Endothelial cell (in vitro differentiated cells): ENCODE data around the gene TAF11. TPM values are rescaled to one million over a fixed set of nuclear protein-coding genes. Genes with fewer than 3 reads are reported as not detected.
A peak's percentile ranks its signal among the peaks of the same experiment; 100 is the strongest.

ENCODE experiments used
- DNase-seq: peaks from one replicate; pipeline ENCODE4 v3.0.0; 2021; ENCODE audit warnings: low spot score
- H3K27ac Mint-ChIP-seq: one replicate; pipeline ENCODE4 v1.8.0; 2021; ENCODE audit warnings: mixed read lengths, inconsistent platforms; ENCODE audit not compliant: unreplicated experiment
- H3K27me3 Mint-ChIP-seq: one replicate; pipeline ENCODE4 v1.8.0; 2021; ENCODE audit warnings: mild to moderate bottlenecking, moderate library complexity, mixed read lengths, inconsistent platforms; ENCODE audit not compliant: unreplicated experiment
- H3K36me3 Mint-ChIP-seq: one replicate; pipeline ENCODE4 v1.8.0; 2021; ENCODE audit warnings: mild to moderate bottlenecking, low read depth, mixed read lengths, inconsistent platforms; ENCODE audit not compliant: unreplicated experiment
- H3K4me1 Mint-ChIP-seq: one replicate; pipeline ENCODE4 v1.8.0; 2021; ENCODE audit warnings: mild to moderate bottlenecking, mixed read lengths, inconsistent platforms; ENCODE audit not compliant: unreplicated experiment
- H3K4me3 Mint-ChIP-seq: one replicate; pipeline ENCODE4 v1.8.0; 2021; ENCODE audit warnings: mild to moderate bottlenecking, mixed read lengths, inconsistent platforms; ENCODE audit not compliant: unreplicated experiment
- H3K9me3 Mint-ChIP-seq: one replicate; pipeline ENCODE4 v1.8.0; 2021; ENCODE audit warnings: mixed read lengths, inconsistent platforms; ENCODE audit not compliant: unreplicated experiment
- CTCF ChIP-seq: fragments of 200-600 bp; sonication (generic); IDR thresholded peaks from one replicate; pipeline ENCODE4 v1.5.0; 2021; ENCODE audit warnings: antibody characterized with exemption; ENCODE audit not compliant: unreplicated experiment
- total RNA-seq: library from RNA; stranded (reverse); fragmentation: NEBNext Ultra II Directional; extraction: Animal tissue kit (Norgen Biotek cat#: 25700); gene quantifications from one replicate; pipeline ENCODE4 v1.2.1, GENCODE V29; 2021; ENCODE audit not compliant: unreplicated experiment

TAF11 gene
- total RNA-seq, 1 donor from 2014 or later: 45.9 TPM

GRCh38 chr6:34839666-34840352, 48.0 kb downstream of the TAF11 start:
- Mint-ChIP-seq H3K27me3 (peaks cover 1% of the 10 kb centered on the region), H3K27ac (no peak overlapping the region)

DNA sequence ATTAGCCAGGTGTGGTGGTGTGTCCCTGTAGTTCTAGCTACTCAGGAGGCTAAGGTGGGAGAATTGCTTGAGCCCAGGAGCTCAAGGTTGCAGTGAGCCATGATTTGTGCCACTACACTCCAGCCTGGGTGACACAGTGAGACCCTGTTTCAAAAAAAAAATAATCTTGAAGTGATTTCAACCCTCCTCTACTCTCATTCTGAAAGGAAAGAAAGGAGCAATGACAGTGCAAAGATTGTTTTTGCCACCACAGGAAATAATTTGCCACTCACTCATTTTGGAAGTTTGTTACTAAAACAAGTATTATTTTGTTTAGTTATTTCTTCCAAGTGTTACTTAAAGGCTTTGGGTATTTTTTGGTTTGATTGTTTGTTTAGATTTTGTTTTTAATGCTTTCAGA, 50.3 kb downstream of the TAF11 start:
- H3K4me1 Mint-ChIP-seq: no peaks in the 10 kb centered on the region
- no peak for TF ChIP-seq CTCF
- peaks cover 12% of the 10 kb centered on the region for H3K36me3 Mint-ChIP-seq
- DNase-seq: no peak
- no peak overlapping the region for H3K4me3 Mint-ChIP-seq
- peaks cover 1% of the 10 kb centered on the region for H3K27me3 Mint-ChIP-seq
- no peak overlapping the region for H3K27ac Mint-ChIP-seq
- no peaks in the 10 kb centered on the region for H3K9me3 Mint-ChIP-seq

More at GRCh38 chr6:34839666-34840352, 48.0 kb downstream of the TAF11 start:
- no peak for TF ChIP-seq CTCF
- no peak for DNase-seq
- Mint-ChIP-seq H3K9me3 (no peaks in the 10 kb centered on the region), H3K4me3 (no peak overlapping the region), H3K36me3 (peaks cover 12% of the 10 kb centered on the region), H3K4me1 (no peaks in the 10 kb centered on the region)

- DNase-seq: no peak
- H3K9me3 Mint-ChIP-seq: no peaks in the 10 kb centered on the region
- H3K27me3 Mint-ChIP-seq: peaks cover 1% of the 10 kb centered on the region
- peak overlapping the region; percentile 57 for H3K27ac Mint-ChIP-seq
- H3K4me3 Mint-ChIP-seq: no peak overlapping the region
- H3K4me1 Mint-ChIP-seq: no peaks in the 10 kb centered on the region
- H3K36me3 Mint-ChIP-seq: peaks cover 12% of the 10 kb centered on the region
- no peak for TF ChIP-seq CTCF
Observed at GRCh38 chr6:34836451-34836850, 51.4 kb downstream of the TAF11 start.

DNA sequence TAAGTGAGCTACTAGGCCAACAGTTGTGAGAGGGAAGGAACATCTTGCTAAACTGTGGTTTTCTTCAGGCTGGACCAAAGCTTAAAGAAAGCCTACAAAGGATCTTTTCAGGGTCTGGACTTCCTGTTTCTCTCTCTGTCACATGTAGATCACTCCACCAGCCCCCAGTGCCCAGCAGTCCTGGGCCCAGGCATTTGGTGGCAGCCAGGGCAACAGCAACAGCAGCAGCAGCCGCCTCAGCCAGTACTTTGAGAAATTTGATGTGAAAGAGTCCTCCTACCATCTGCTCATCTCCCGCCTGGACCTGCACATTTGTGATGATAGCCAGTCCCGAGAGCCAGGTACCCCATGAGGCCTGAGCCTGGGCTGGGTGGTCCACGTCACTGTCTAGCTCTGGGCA, 51.8 kb downstream of the TAF11 start:
- H3K4me3 Mint-ChIP-seq: peak overlapping the region; percentile 31
- peaks cover 12% of the 10 kb centered on the region for H3K36me3 Mint-ChIP-seq
- H3K4me1 Mint-ChIP-seq: no peaks in the 10 kb centered on the region
- no peaks in the 10 kb centered on the region for H3K9me3 Mint-ChIP-seq
- H3K27ac Mint-ChIP-seq: peak overlapping the region; percentile 57
- no peak for DNase-seq
- no peak for TF ChIP-seq CTCF
- H3K27me3 Mint-ChIP-seq: peaks cover 1% of the 10 kb centered on the region

- H3K4me3 Mint-ChIP-seq: no peak overlapping the region
- no peaks in the 10 kb centered on the region for H3K4me1 Mint-ChIP-seq
- no peak for DNase-seq
- H3K27ac Mint-ChIP-seq: no peak overlapping the region
- H3K27me3 Mint-ChIP-seq: peaks cover 1% of the 10 kb centered on the region
- H3K36me3 Mint-ChIP-seq: peaks cover 12% of the 10 kb centered on the region
- no peaks in the 10 kb centered on the region for H3K9me3 Mint-ChIP-seq
- TF ChIP-seq CTCF: no peak
Observed at GRCh38 chr6:34834789-34835518, 52.9 kb downstream of the TAF11 start.
